HCT116 (cell line): Measurements from ENCODE around the gene RTL10. TPM values are rescaled to one million over a fixed set of nuclear protein-coding genes. Genes with fewer than 3 reads are reported as not detected.

Experiments used
- ATAC-seq: fragments of 200-7000 bp; cut with Tn5 transposase; 2 replicates; pipeline ENCODE4 v1.9.1; 2020; ENCODE audit warnings: mild to moderate bottlenecking, moderate library complexity
- BruUV-seq: library from RNA; stranded (reverse); fragments of 400-500 nt; replicated peaks from 2 replicates; lab custom pipeline; 2021; lab: Mats Ljungman, UMichigan
- CTCF ChIA-PET: fragments of 300-600 bp; sonication (Branson Sonifier 250); formaldehyde crosslinking; loops from one replicate; lab custom pipeline; 2021; ENCODE audit warnings: antibody characterized with exemption; lab: Charles Lee
- POLR2A ChIA-PET: fragments of 300-600, 350-600 bp; sonication (Branson Sonifier 250); formaldehyde crosslinking; loops from one replicate; lab custom pipeline; 2021; ENCODE audit warnings: antibody characterized with exemption; lab: Charles Lee
- RAD21 ChIA-PET, 2 experiments: fragments of 300-600 bp; sonication (Branson Sonifier 250); formaldehyde crosslinking; loops; one replicate each; lab custom pipeline; 2023; ENCODE audit warnings: low total read pairs in 2 of 2; ENCODE audit not compliant: uncharacterized antibody in 2 of 2, unreplicated experiment in 2 of 2, low non-redundant PET in 1 of 2; lab: Charles Lee
- DNase-seq: peaks from one replicate; pipeline ENCODE4 v3.0.0-alpha.2; 2010; ENCODE audit warnings: low read depth, low spot score
- H2AFZ ChIP-seq: fragments of 200-600 bp; shearing (Covaris generic), sonication (generic); 2 replicates; pipeline ENCODE4 v1.6.1; 2017; ENCODE audit warnings: low read depth, mixed run types, mixed read lengths, antibody characterized with exemption, low read length; ENCODE audit not compliant: poor library complexity, severe bottlenecking
- H3K27ac ChIP-seq: 2 replicates; pipeline ENCODE4 v1.5.1; 2012; ENCODE audit warnings: low read depth, low read length
- H3K27me3 ChIP-seq: fragments of 200-600 bp; sonication (generic); 2 replicates; pipeline ENCODE4 v1.6.1; 2016; ENCODE audit warnings: mixed run types, low read length, mixed read lengths; ENCODE audit not compliant: insufficient read depth
- H3K36me3 ChIP-seq, 2 experiments: fragments of 200-500 bp in 1 of 2; fragments of 200-600 bp in 1 of 2; sonication (Bioruptor generic) in 1 of 2; sonication (generic) in 1 of 2; 2 replicates each; pipeline versions ENCODE4 v1.5.1 to v1.6.1; 2014 to 2016; ENCODE audit warnings: low read length in 2 of 2, inconsistent platforms in 1 of 2, mixed read lengths in 1 of 2, mixed run types in 1 of 2; ENCODE audit not compliant: insufficient read depth in 2 of 2, control insufficient read depth in 1 of 2
- H3K4me1 ChIP-seq, 2 experiments: fragments of 200-600 bp in 1 of 2; sonication (generic) in 1 of 2; 2 replicates each; pipeline versions ENCODE4 v1.5.1 to v1.6.1; 2012 to 2017; ENCODE audit warnings: low read length in 2 of 2, inconsistent platforms in 1 of 2, mild to moderate bottlenecking in 1 of 2, mixed read lengths in 1 of 2, mixed run types in 1 of 2, moderate library complexity in 1 of 2; ENCODE audit not compliant: insufficient read depth in 2 of 2, control insufficient read depth in 1 of 2
- H3K4me2 ChIP-seq: fragments of 200-600 bp; sonication (generic); 2 replicates; pipeline ENCODE4 v1.6.1; 2017; ENCODE audit warnings: mixed run types, low read length, mixed read lengths
- H3K4me3 ChIP-seq, 2 experiments: fragments of 200-600 bp in 1 of 2; sonication (generic) in 1 of 2; replicated peaks in 1 of 2; 2 replicates each; pipeline ENCODE4 v1.5.1; 2011 to 2016; ENCODE audit warnings: low read length in 2 of 2, control low read depth in 1 of 2, low read depth in 1 of 2, mild to moderate bottlenecking in 1 of 2, mixed read lengths in 1 of 2, mixed run types in 1 of 2
- H3K79me2 ChIP-seq: fragments of 200-600 bp; sonication (generic); 2 replicates; pipeline ENCODE4 v1.6.1; 2017; ENCODE audit warnings: mild to moderate bottlenecking, mixed run types, low read length, moderate library complexity, mixed read lengths; ENCODE audit not compliant: insufficient read depth
- H3K9ac ChIP-seq: fragments of 200-600 bp; sonication (generic); 2 replicates; pipeline ENCODE4 v1.6.1; 2016; ENCODE audit warnings: low read length, mixed read lengths
- H3K9me2 ChIP-seq: fragments of 200-600 bp; sonication (generic), shearing (Covaris generic); 2 replicates; pipeline ENCODE4 v1.6.1; 2017; ENCODE audit warnings: mixed run types, mild to moderate bottlenecking, moderate library complexity; ENCODE audit not compliant: insufficient read depth
- H3K9me3 ChIP-seq, 2 experiments: fragments of 200-500 bp in 1 of 2; fragments of 200-600 bp in 1 of 2; sonication (Bioruptor generic) in 1 of 2; sonication (generic) in 1 of 2; 2 replicates each; pipeline ENCODE4 v1.6.1; 2014 to 2017; ENCODE audit warnings: low read length in 2 of 2, mixed read lengths in 2 of 2, inconsistent platforms in 1 of 2, low read depth in 1 of 2, mild to moderate bottlenecking in 1 of 2, mixed run types in 1 of 2, moderate library complexity in 1 of 2; ENCODE audit not compliant: control insufficient read depth in 1 of 2, insufficient read depth in 1 of 2
- H4K20me1 ChIP-seq: fragments of 200-600 bp; sonication (generic), shearing (Covaris generic); 2 replicates; pipeline ENCODE4 v1.6.1; 2017; ENCODE audit warnings: mixed run types, mild to moderate bottlenecking, moderate library complexity; ENCODE audit not compliant: insufficient read depth
- CBX3 ChIP-seq: IDR thresholded peaks from 2 replicates; pipeline ENCODE4 v1.6.1; 2012; ENCODE audit warnings: low read depth
- CEBPB ChIP-seq: IDR thresholded peaks from 2 replicates; pipeline ENCODE4 v1.6.1; 2012; ENCODE audit warnings: low read depth
- EGR1 ChIP-seq: IDR thresholded peaks from 2 replicates; pipeline ENCODE4 v1.6.1; 2012; ENCODE audit warnings: low read depth
- ELF1 ChIP-seq: IDR thresholded peaks from 2 replicates; pipeline ENCODE4 v1.6.1; 2012; ENCODE audit warnings: low read depth, borderline replicate concordance
- RAD21 ChIP-seq: IDR thresholded peaks from 2 replicates; pipeline ENCODE4 v1.6.1; 2012; ENCODE audit warnings: low read depth, mild to moderate bottlenecking
- SIN3A ChIP-seq: IDR thresholded peaks from 2 replicates; pipeline ENCODE4 v1.6.1; 2012; ENCODE audit warnings: low read depth
- SP1 ChIP-seq: IDR thresholded peaks from 2 replicates; pipeline ENCODE4 v1.6.1; 2012; ENCODE audit warnings: low read depth
- YY1 ChIP-seq: IDR thresholded peaks from 2 replicates; pipeline ENCODE4 v1.6.1; 2011; ENCODE audit warnings: low read length, low read depth, moderate library complexity, mild to moderate bottlenecking; ENCODE audit not compliant: insufficient replicate concordance; ENCODE audit errors: extremely low read depth
- intact Hi-C: fragments of 100-400 bp; cut with micrococcal nuclease; formaldehyde crosslinking; loops from 2 replicates; pipeline ENCODE4 v1.10.0; 2022
- total RNA-seq: library from RNA; stranded (reverse); gene quantifications from one replicate; pipeline ENCODE4 v1.2.1, GENCODE V29; 2021; ENCODE audit not compliant: unreplicated experiment
- TF ChIP-seq, protein P1 (sequence below), 3 experiments: fragments of 200-600 bp in 1 of 3; sonication (generic) in 1 of 3; IDR thresholded peaks in 2 of 3; conservative IDR thresholded peaks in 1 of 3; 2 replicates each; pipeline ENCODE4 v1.5.1; 2012 to 2017; ENCODE audit warnings: low read depth in 2 of 3, low read length in 2 of 3, antibody characterized with exemption in 1 of 3, borderline replicate concordance in 1 of 3, control low read depth in 1 of 3, mild to moderate bottlenecking in 1 of 3, mixed read lengths in 1 of 3, mixed run types in 1 of 3, moderate library complexity in 1 of 3; ENCODE audit not compliant: insufficient read depth in 1 of 3

Gene RTL10
- total RNA-seq, 1 experiment from 2014 or later, result 24.6 TPM

DNA sequence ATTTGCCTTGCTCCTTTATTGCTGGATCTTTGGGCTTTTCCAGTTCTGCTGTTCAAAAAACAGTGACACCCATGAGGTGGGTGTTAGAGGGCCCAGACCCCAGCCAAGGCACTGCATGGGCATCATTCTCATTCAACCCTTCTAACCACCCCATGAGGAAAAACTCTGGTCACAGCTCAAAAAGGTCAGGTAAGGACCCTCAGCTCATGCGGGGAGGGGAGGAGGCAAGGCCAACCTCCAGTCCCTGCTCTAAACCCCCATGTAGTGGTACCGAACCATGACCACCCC, 7.4 kb downstream of the RTL10 start:
- ATAC-seq (no peak), DNase-seq (no peak)
- Histone ChIP-seq H3K9me3 (peaks cover 0 to 4% of the 10 kb centered on the region in 2 experiments; a peak in 1 of 4 replicates), H3K4me3 (no peak overlapping the region), H3K4me1 (peaks cover 41 to 44% of the 10 kb centered on the region in 2 experiments), H2AFZ (no peak overlapping the region), H3K9ac (no peak overlapping the region), H3K27me3 (no peaks in the 10 kb centered on the region), H3K4me2 (no peak overlapping the region), H3K9me2 (no peaks in the 10 kb centered on the region), H3K27ac (no peak overlapping the region), H3K36me3 (peaks cover 14 to 24% of the 10 kb centered on the region in 2 experiments; a peak in 3 of 4 replicates), H3K79me2 (peaks cover 45% of the 10 kb centered on the region)
- no TSS peak for BruUV-seq
- POLR2A ChIA-PET, result no interaction called here
- TF ChIP-seq SP1 (no peak), SIN3A (no peak), YY1 (no peak), CEBPB (no peak), ELF1 (no peak), RAD21 (no peak)
- TF ChIP-seq, all 23 proteins: peak for 0
- intact Hi-C loops, result no loop called here
- CTCF ChIA-PET, result no interaction called here
- RAD21 ChIA-PET, result no interaction called here
- H4K20me1 ChIP-seq, result peaks cover 3% of the 10 kb centered on the region; the same call in 1 of the 2 replicates

DNA sequence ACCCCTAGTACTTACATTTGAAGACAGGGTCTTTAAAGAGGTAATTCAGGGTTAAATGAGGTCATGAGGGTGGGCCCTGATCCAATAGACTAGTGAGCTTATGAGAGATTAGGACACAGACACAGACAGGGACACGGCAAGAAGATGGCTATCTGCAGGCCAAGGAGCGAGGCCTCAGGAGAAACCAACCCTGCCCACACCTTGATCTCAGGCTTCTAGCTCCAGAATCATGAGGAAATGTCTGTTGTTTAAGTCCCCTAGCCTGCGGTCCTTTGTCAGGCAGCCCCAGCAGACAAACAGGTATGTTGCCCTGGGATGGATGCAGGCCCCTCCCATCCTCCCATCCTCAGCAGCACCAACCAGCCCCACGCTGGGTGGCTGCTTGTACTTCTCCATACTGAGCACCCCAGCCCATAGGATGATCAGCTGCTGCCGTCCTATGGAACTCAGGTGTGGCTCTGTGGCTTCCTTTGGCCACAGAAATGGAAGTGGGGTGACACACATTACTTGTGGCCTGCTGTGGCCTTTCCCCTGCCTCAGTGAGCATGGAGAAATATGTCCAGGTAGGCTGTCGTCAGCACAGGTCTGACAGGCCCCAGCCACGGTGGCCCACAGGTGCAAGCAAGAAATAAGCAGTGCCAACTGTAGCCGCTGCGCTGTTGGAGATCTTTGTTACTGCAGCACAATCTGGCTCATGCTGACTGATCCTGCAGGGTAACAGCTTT, 7.9 kb downstream of the RTL10 start:
- RAD21 ChIA-PET, result no interaction called here
- Histone ChIP-seq H3K9ac (no peak overlapping the region), H4K20me1 (peaks cover 3% of the 10 kb centered on the region; the same call in 1 of the 2 replicates), H3K79me2 (peaks cover 40% of the 10 kb centered on the region), H3K4me1 (peaks cover 40 to 42% of the 10 kb centered on the region in 2 experiments), H2AFZ (no peak overlapping the region), H3K9me3 (peaks cover 0 to 4% of the 10 kb centered on the region in 2 experiments; a peak in 1 of 4 replicates), H3K4me3 (no peak overlapping the region), H3K9me2 (no peaks in the 10 kb centered on the region)
- no peak for ATAC-seq
- TF ChIP-seq EGR1 (no peak), CBX3 (0 out of 2 replicates have a peak, but pooled peaks have one; percentile 16)
- TF ChIP-seq, protein P1, sequence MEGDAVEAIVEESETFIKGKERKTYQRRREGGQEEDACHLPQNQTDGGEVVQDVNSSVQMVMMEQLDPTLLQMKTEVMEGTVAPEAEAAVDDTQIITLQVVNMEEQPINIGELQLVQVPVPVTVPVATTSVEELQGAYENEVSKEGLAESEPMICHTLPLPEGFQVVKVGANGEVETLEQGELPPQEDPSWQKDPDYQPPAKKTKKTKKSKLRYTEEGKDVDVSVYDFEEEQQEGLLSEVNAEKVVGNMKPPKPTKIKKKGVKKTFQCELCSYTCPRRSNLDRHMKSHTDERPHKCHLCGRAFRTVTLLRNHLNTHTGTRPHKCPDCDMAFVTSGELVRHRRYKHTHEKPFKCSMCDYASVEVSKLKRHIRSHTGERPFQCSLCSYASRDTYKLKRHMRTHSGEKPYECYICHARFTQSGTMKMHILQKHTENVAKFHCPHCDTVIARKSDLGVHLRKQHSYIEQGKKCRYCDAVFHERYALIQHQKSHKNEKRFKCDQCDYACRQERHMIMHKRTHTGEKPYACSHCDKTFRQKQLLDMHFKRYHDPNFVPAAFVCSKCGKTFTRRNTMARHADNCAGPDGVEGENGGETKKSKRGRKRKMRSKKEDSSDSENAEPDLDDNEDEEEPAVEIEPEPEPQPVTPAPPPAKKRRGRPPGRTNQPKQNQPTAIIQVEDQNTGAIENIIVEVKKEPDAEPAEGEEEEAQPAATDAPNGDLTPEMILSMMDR (IDR thresholded peaks at IDR 0.05 in 2 of 3, conservative IDR thresholded peaks at IDR 0.05 in 1 of 3; ENCODE audit: borderline replicate concordance in 1 of 3, insufficient read depth in 1 of 3, low read depth in 2 of 3, low read length in 2 of 3), result no peak
- TF ChIP-seq, all 23 proteins: peak for 1
- no peaks in the 10 kb centered on the region for H3K27me3 ChIP-seq
- H3K36me3 ChIP-seq, result peaks cover 11 to 19% of the 10 kb centered on the region in 2 experiments; a peak in 3 of 4 replicates
- no peak for DNase-seq
- intact Hi-C loops, result no loop called here
- POLR2A ChIA-PET, result no interaction called here
- CTCF ChIA-PET, result no interaction called here
- no TSS peak for BruUV-seq
- no peak overlapping the region for H3K27ac ChIP-seq
- H3K4me2 ChIP-seq, result no peak overlapping the region
